Fibroblast of lung (primary cell): ENCODE results near the gene PPAN.

ENCODE experiments used
- EZH2 ChIP-seq: IDR thresholded peaks from 2 replicates; pipeline ENCODE4 v1.5.1; 2012; ENCODE audit warnings: low read length, control low read depth, mild to moderate bottlenecking; ENCODE audit errors: missing control alignments
- TF ChIP-seq, protein P1 (sequence below), 2 donors: IDR thresholded peaks in 1 of 2; conservative IDR thresholded peaks in 1 of 2; 1 replicate in 1 of 2; 2 replicates in 1 of 2; pipeline ENCODE4 v1.5.1; 2011 to 2012; ENCODE audit warnings: low read length in 2 of 2, control low read depth in 1 of 2, inconsistent platforms in 1 of 2, low read depth in 1 of 2, mild to moderate bottlenecking in 1 of 2

- TF ChIP-seq, protein P1, sequence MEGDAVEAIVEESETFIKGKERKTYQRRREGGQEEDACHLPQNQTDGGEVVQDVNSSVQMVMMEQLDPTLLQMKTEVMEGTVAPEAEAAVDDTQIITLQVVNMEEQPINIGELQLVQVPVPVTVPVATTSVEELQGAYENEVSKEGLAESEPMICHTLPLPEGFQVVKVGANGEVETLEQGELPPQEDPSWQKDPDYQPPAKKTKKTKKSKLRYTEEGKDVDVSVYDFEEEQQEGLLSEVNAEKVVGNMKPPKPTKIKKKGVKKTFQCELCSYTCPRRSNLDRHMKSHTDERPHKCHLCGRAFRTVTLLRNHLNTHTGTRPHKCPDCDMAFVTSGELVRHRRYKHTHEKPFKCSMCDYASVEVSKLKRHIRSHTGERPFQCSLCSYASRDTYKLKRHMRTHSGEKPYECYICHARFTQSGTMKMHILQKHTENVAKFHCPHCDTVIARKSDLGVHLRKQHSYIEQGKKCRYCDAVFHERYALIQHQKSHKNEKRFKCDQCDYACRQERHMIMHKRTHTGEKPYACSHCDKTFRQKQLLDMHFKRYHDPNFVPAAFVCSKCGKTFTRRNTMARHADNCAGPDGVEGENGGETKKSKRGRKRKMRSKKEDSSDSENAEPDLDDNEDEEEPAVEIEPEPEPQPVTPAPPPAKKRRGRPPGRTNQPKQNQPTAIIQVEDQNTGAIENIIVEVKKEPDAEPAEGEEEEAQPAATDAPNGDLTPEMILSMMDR (conservative IDR thresholded peaks at IDR 0.05 in 1 of 2, IDR thresholded peaks at IDR 0.05 in 1 of 2; ENCODE audit: low read depth in 1 of 2, low read length in 2 of 2): no peak
- TF ChIP-seq EZH2: no peak
Measured at GRCh38 chr19:10116866-10117616, 10.9 kb downstream of the PPAN start.
